Endothelial cell of umbilical vein (primary cell): ENCODE results near the gene SP140. TPM values are rescaled to one million over a fixed set of nuclear protein-coding genes. Genes with fewer than 3 reads are reported as not detected.

ENCODE experiments used
- BruUV-seq: library from RNA; stranded (reverse); fragments of 400-500 nt; replicated peaks from 2 replicates; lab custom pipeline; 2021; lab: Mats Ljungman, UMichigan
- CTCF ChIA-PET: fragments of 300-600, 350-600 bp; sonication (Branson Sonifier 250); formaldehyde crosslinking; loops from one replicate; lab custom pipeline; 2021; ENCODE audit warnings: antibody characterized with exemption, inconsistent platforms; lab: Charles Lee
- POLR2A ChIA-PET: fragments of 300-600, 350-600 bp; sonication (Branson Sonifier 250); formaldehyde crosslinking; loops from one replicate; lab custom pipeline; 2021; ENCODE audit warnings: antibody characterized with exemption, inconsistent platforms; lab: Charles Lee
- DNase-seq: peaks from one replicate; pipeline ENCODE4 v3.0.0-alpha.2; 2011; ENCODE audit warnings: low read depth, low spot score
- FAIRE-seq: peaks from 2 replicates; lab custom pipeline; 2011; peaks lifted over from hg19 to GRCh38; lab: Jason Lieb, UNC
- H2AFZ ChIP-seq: 2 replicates; pipeline ENCODE4 v1.6.0; 2012; ENCODE audit warnings: low read depth, low read length, control low read depth, inconsistent platforms
- H3K27ac ChIP-seq: 2 replicates; pipeline ENCODE4 v1.5.1; 2011; ENCODE audit warnings: low read depth, mild to moderate bottlenecking, control low read depth, low read length, moderate library complexity; ENCODE audit not compliant: insufficient read depth
- H3K27me3 ChIP-seq, 2 experiments: 2 replicates each; pipeline versions ENCODE4 v1.6.0 to v1.6.1; 2011; ENCODE audit warnings: low read length in 2 of 2, mixed read lengths in 1 of 2; ENCODE audit not compliant: control insufficient read depth in 2 of 2, insufficient read depth in 2 of 2
- H3K36me3 ChIP-seq, 2 experiments: 2 replicates in 1 of 2; 3 replicates in 1 of 2; pipeline ENCODE4 v1.5.1; 2011; ENCODE audit warnings: low read length in 2 of 2, mild to moderate bottlenecking in 1 of 2, moderate library complexity in 1 of 2; ENCODE audit not compliant: control insufficient read depth in 2 of 2, insufficient read depth in 2 of 2; ENCODE audit errors: extremely low read depth in 1 of 2
- H3K4me1 ChIP-seq: 3 replicates; pipeline ENCODE4 v1.5.1; 2011; ENCODE audit warnings: mild to moderate bottlenecking, low read length; ENCODE audit not compliant: control insufficient read depth, insufficient read depth; ENCODE audit errors: extremely low read depth
- H3K4me2 ChIP-seq: 2 replicates; pipeline ENCODE4 v1.6.1; 2011; ENCODE audit warnings: low read length, control low read depth, mixed read lengths; ENCODE audit not compliant: insufficient read depth
- H3K4me3 ChIP-seq, 3 experiments: fragments of 200-600 bp in 1 of 3; sonication (generic), shearing (Covaris generic) in 1 of 3; replicated peaks in 1 of 3; 2 replicates each; pipeline ENCODE4 v1.5.1; 2011 to 2016; ENCODE audit warnings: control low read depth in 3 of 3, low read length in 3 of 3, mild to moderate bottlenecking in 2 of 3, inconsistent platforms in 1 of 3, low read depth in 1 of 3, moderate library complexity in 1 of 3; ENCODE audit not compliant: insufficient read depth in 1 of 3
- H3K79me2 ChIP-seq: 2 replicates; pipeline ENCODE4 v1.6.0; 2012; ENCODE audit warnings: low read length, inconsistent platforms; ENCODE audit not compliant: control insufficient read depth, insufficient read depth
- H3K9ac ChIP-seq: replicated peaks from 2 replicates; pipeline ENCODE3; 2011; ENCODE audit warnings: low read length, control low read depth; ENCODE audit not compliant: insufficient read depth; ENCODE audit errors: extremely low read depth
- H3K9me1 ChIP-seq: replicated peaks from 3 replicates; pipeline ENCODE4 v1.6.0; 2011; ENCODE audit warnings: mild to moderate bottlenecking, low read length; ENCODE audit not compliant: control insufficient read depth, insufficient read depth; ENCODE audit errors: extremely low read depth
- H3K9me3 ChIP-seq: replicated peaks from 2 replicates; pipeline ENCODE4 v1.5.1; 2012; ENCODE audit warnings: low read length, inconsistent platforms; ENCODE audit not compliant: control insufficient read depth, insufficient read depth
- H4K20me1 ChIP-seq: replicated peaks from 2 replicates; pipeline ENCODE3; 2011; ENCODE audit warnings: mild to moderate bottlenecking, low read length; ENCODE audit not compliant: control insufficient read depth, insufficient read depth; ENCODE audit errors: extremely low read depth
- EZH2 ChIP-seq: IDR thresholded peaks from 2 replicates; pipeline ENCODE4 v1.6.1; 2012; ENCODE audit warnings: borderline replicate concordance, low read depth, mild to moderate bottlenecking, moderate library complexity, low read length, inconsistent platforms; ENCODE audit not compliant: severe bottlenecking
- FOS ChIP-seq: IDR thresholded peaks from 2 replicates; pipeline ENCODE4 v1.6.1; 2011; ENCODE audit warnings: mild to moderate bottlenecking, low read length, moderate library complexity, borderline replicate concordance; ENCODE audit not compliant: insufficient read depth
- GATA2 ChIP-seq: IDR thresholded peaks from 2 replicates; pipeline ENCODE4 v1.7.0; 2011; ENCODE audit warnings: low read depth, mild to moderate bottlenecking, moderate library complexity, mixed read lengths, low read length; ENCODE audit not compliant: insufficient read length, insufficient read depth
- JUN ChIP-seq: IDR thresholded peaks from 2 replicates; pipeline ENCODE4 v1.6.1; 2011; ENCODE audit warnings: borderline replicate concordance, low read depth; ENCODE audit not compliant: insufficient read length, insufficient read depth
- MYC ChIP-seq: IDR thresholded peaks from one replicate; pipeline ENCODE4 v1.6.1; 2011; ENCODE audit warnings: mild to moderate bottlenecking, low read depth, low read length
- POLR2A ChIP-seq: IDR thresholded peaks from 2 replicates; pipeline ENCODE4 v1.6.1; 2012; ENCODE audit warnings: low read depth, mild to moderate bottlenecking, control low read depth, low read length
- POLR2AphosphoS5 ChIP-seq: IDR thresholded peaks from 2 replicates; pipeline ENCODE4 v1.6.1; 2012; ENCODE audit warnings: low read depth, mild to moderate bottlenecking, control low read depth, low read length, moderate library complexity; ENCODE audit not compliant: insufficient read depth
- dilution Hi-C: fragments of 300-500 bp; cut with MboI; formaldehyde crosslinking; loops from one replicate; pipeline ENCODE4 v1.15.0; 2019; ENCODE audit warnings: low sequenced_read_pairs; ENCODE audit not compliant: extremely low pct_ligation_motif_present
- intact Hi-C: fragments of 100-400 bp; cut with micrococcal nuclease; formaldehyde crosslinking; loops from one replicate; pipeline ENCODE4 v1.10.0; 2022
- polyA plus RNA-seq, 4 experiments: library from polyadenylated mRNA; depleted of rRNA in 3 of 4; stranded (reverse) in 3 of 4; unstranded in 1 of 4; fragments of >200 nt; gene quantifications; 2 replicates each; pipeline versions ENCODE4 v1.2.1 to v1.2.3, GENCODE V29; 2011 to 2012; ENCODE audit warnings: missing spikeins in 1 of 4
- total RNA-seq: library from RNA; stranded (reverse); gene quantifications from 2 replicates; pipeline ENCODE4 v1.2.3, GENCODE V29; 2021
- TF ChIP-seq, protein P1 (sequence below), 2 donors: IDR thresholded peaks; 1 replicate in 1 of 2; 2 replicates in 1 of 2; pipeline ENCODE4 v1.5.1; 2011; ENCODE audit warnings: low read length in 2 of 2, mild to moderate bottlenecking in 2 of 2, moderate library complexity in 2 of 2, control low read depth in 1 of 2, inconsistent platforms in 1 of 2, low read depth in 1 of 2; ENCODE audit not compliant: insufficient read depth in 1 of 2; ENCODE audit errors: extremely low read depth in 1 of 2
- TF ChIP-seq, protein P2 (sequence below): IDR thresholded peaks from 2 replicates; pipeline ENCODE4 v1.6.1; 2011; ENCODE audit not compliant: insufficient read depth, insufficient read length

SP140 gene
- total and polyA plus RNA-seq, 2 donors (not counting 3 experiments of a cell fraction or from before 2014, with no cell fraction given): not detected

DNA sequence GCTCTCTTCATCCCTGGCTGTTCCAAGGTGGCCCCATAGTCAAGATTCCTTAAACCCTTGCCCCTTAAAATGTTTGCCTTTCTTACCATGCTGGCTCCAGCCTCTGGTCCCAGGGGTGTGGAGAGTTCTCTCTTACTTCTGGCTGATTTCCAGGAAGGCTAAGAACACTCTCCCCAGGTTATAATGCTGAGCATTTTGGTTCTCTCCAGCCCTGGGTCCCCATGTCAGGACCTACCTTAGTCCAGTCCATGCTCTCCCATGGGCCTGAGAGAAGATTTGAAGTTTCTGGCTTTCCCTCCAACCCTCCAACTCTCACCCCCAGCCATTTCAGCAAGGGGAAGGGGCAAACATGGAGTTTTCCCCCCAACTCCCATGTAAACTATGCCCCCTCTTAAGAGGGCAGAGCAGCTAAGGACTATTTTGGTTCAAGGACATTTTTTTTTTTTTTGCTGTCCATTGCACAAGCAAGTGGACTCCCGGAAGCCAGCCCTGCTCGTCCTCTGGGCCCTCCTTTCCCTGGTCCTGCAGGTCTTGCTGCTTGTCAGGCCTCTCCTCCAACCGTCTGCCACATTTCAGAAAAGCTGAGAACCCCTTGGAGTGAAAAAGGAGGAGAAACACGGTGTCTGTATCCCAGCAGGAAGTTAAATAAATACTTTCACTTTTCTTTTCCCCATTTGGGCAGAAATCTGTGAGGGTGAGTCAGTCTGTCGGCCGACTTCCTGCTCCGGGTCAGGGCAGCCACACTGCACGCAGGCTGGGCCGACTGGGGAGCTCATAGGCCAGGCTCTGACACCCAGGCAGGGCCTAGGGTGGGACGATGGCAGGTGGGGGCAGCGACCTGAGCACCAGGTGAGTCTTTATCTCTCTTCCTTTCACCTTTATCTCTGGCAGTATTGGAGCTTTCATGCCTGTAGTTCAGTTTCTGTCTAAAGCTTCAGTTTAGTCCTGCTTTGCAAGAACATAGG lies 101.2 kb downstream of the SP140 start, which contains the start of gene SP140L:
Gene SP140L, plus strand, starts transcription at position 741 of the 965 bp plus-strand sequence. Its CDS starts 77 bp downstream, at position 818.
- Histone ChIP-seq H3K79me2 (peaks cover 11% of the 10 kb centered on the region), H3K9me1 (no peaks in the 10 kb centered on the region), H3K4me3 (peak within 1 kb of the TSS; percentile 34 to 89 (median 61)), H3K36me3 (no peaks in the 10 kb centered on the region), H2AFZ (peak within 1 kb of the TSS; percentile 97), H3K9ac (peak within 1 kb of the TSS; percentile 78), H3K4me1 (peaks cover 17% of the 10 kb centered on the region), H3K4me2 (peak within 1 kb of the TSS; percentile 98), H3K27ac (peak within 1 kb of the TSS; percentile 66), H3K27me3 (no peaks in the 10 kb centered on the region), H3K9me3 (no peaks in the 10 kb centered on the region), H4K20me1 (no peaks in the 10 kb centered on the region)
- POLR2A ChIA-PET: interaction anchor here (0.7 kb wide), 1 partner anchor 9 kb away, joined by 4 read pairs; no protein-coding TSS in a partner anchor
- CTCF ChIA-PET: interaction anchor here (0.7 to 2.1 kb wide), 4 partner anchors 9 to 167 kb away, joined by 3 to 5 read pairs (median 4); no protein-coding TSS in a partner anchor
- intact Hi-C loops (loop anchor here (1.0 to 5.0 kb wide), 4 partner anchors 83 to 404 kb away; partner anchors contain the start of genes FBXO36, SP100 and TRIP12), dilution Hi-C loops (no loop called here)
- FAIRE-seq: peak; percentile 97
- TSS peak; percentile 70 for BruUV-seq
- TF ChIP-seq, protein P1, sequence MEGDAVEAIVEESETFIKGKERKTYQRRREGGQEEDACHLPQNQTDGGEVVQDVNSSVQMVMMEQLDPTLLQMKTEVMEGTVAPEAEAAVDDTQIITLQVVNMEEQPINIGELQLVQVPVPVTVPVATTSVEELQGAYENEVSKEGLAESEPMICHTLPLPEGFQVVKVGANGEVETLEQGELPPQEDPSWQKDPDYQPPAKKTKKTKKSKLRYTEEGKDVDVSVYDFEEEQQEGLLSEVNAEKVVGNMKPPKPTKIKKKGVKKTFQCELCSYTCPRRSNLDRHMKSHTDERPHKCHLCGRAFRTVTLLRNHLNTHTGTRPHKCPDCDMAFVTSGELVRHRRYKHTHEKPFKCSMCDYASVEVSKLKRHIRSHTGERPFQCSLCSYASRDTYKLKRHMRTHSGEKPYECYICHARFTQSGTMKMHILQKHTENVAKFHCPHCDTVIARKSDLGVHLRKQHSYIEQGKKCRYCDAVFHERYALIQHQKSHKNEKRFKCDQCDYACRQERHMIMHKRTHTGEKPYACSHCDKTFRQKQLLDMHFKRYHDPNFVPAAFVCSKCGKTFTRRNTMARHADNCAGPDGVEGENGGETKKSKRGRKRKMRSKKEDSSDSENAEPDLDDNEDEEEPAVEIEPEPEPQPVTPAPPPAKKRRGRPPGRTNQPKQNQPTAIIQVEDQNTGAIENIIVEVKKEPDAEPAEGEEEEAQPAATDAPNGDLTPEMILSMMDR (IDR thresholded peaks at IDR 0.05; ENCODE audit: extremely low read depth in 1 of 2, insufficient read depth in 1 of 2, low read depth in 1 of 2, low read length in 2 of 2): no peak
- no peak for TF ChIP-seq EZH2
- TF ChIP-seq, protein P2, sequence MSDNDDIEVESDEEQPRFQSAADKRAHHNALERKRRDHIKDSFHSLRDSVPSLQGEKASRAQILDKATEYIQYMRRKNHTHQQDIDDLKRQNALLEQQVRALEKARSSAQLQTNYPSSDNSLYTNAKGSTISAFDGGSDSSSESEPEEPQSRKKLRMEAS: no peak
- TF ChIP-seq JUN: peak; percentile 59
- TF ChIP-seq FOS: peak; percentile 91
- no peak for TF ChIP-seq GATA2
- TF ChIP-seq MYC: no peak
- peak; percentile 21 for TF ChIP-seq POLR2A
- peak; percentile 60 for TF ChIP-seq POLR2AphosphoS5
- peak; percentile 86 for DNase-seq
